B cell (primary cell): ENCODE measurements around the gene RAB3B. TPM values are rescaled to one million over a fixed set of nuclear protein-coding genes. Genes with fewer than 3 reads are reported as not detected.
A peak's percentile ranks its signal among the peaks of the same experiment; 100 is the strongest.

Experiments used
- ATAC-seq: fragments of 200-7000 bp; cut with Tn5 transposase; one replicate; pipeline ENCODE4 v1.10.0; 2021; ENCODE audit warnings: low read depth, mild to moderate bottlenecking, moderate number of reproducible peaks, moderate library complexity
- CTCF ChIA-PET: fragments of 350-600 bp; sonication (Branson Sonifier 250); formaldehyde crosslinking; loops from one replicate; lab custom pipeline; 2021; ENCODE audit warnings: antibody characterized with exemption, inconsistent platforms; lab: Charles Lee
- POLR2A ChIA-PET: fragments of 350-600 bp; sonication (Branson Sonifier 250); formaldehyde crosslinking; loops from one replicate; lab custom pipeline; 2021; ENCODE audit warnings: antibody characterized with exemption; lab: Charles Lee
- DNase-seq: peaks from one replicate; pipeline ENCODE4 v3.0.0; 2013
- H2AFZ ChIP-seq: 2 replicates; pipeline ENCODE4 v1.6.1; 2012; ENCODE audit warnings: mild to moderate bottlenecking, low read depth, low read length; ENCODE audit not compliant: insufficient read depth, poor library complexity, severe bottlenecking
- H3K27ac ChIP-seq, 2 donors: 1 replicate in 1 of 2; 2 replicates in 1 of 2; pipeline ENCODE4 v1.5.1; 2012 to 2013; ENCODE audit warnings: low read length in 2 of 2, mild to moderate bottlenecking in 2 of 2, moderate library complexity in 1 of 2
- H3K27me3 ChIP-seq, 4 experiments: fragments of 200-600 bp in 1 of 4; sonication (generic) in 1 of 4; replicated peaks in 1 of 4; 1 replicate in 2 of 4; 2 replicates in 2 of 4; pipeline versions ENCODE4 v1.6.1 to v1.7.0; 2013 to 2016; ENCODE audit warnings: low read length in 3 of 4, mild to moderate bottlenecking in 2 of 4, mixed read lengths in 1 of 4, moderate library complexity in 1 of 4; ENCODE audit not compliant: insufficient read depth in 4 of 4, control insufficient read depth in 3 of 4; ENCODE audit errors: control extremely low read depth in 1 of 4
- H3K36me3 ChIP-seq, 2 experiments: replicated peaks in 1 of 2; 1 replicate in 1 of 2; 2 replicates in 1 of 2; pipeline versions ENCODE4 v1.6.1 to v1.7.1; 2013; ENCODE audit warnings: low read length in 1 of 2; ENCODE audit not compliant: insufficient read depth in 2 of 2, control insufficient read depth in 1 of 2; ENCODE audit errors: control extremely low read depth in 1 of 2, extremely low read depth in 1 of 2
- H3K4me1 ChIP-seq, 2 donors: fragments of 200-600 bp in 1 of 2; sonication (generic) in 1 of 2; 1 replicate in 1 of 2; 2 replicates in 1 of 2; pipeline versions ENCODE4 v1.5.1 to v1.6.1; 2013 to 2017; ENCODE audit warnings: low read length in 2 of 2; ENCODE audit not compliant: control insufficient read depth in 2 of 2, insufficient read depth in 2 of 2
- H3K4me2 ChIP-seq: replicated peaks from 2 replicates; pipeline ENCODE3; 2012; ENCODE audit warnings: mild to moderate bottlenecking, low read depth, low read length; ENCODE audit not compliant: poor library complexity, severe bottlenecking
- H3K4me3 ChIP-seq, 5 experiments: fragments of 200-600 bp in 1 of 5; sonication (generic) in 1 of 5; 1 replicate in 3 of 5; 2 replicates in 2 of 5; pipeline versions ENCODE4 v1.5.1 to v1.7.0; 2011 to 2016; ENCODE audit warnings: low read length in 4 of 5, mild to moderate bottlenecking in 4 of 5, low read depth in 2 of 5, control low read depth in 1 of 5, moderate library complexity in 1 of 5; ENCODE audit not compliant: insufficient read depth in 1 of 5; ENCODE audit errors: control extremely low read depth in 1 of 5, extremely low read depth in 1 of 5
- H3K79me2 ChIP-seq: fragments of 200-600 bp; sonication (generic); one replicate; pipeline ENCODE4 v1.6.0; 2016; ENCODE audit warnings: low read length; ENCODE audit not compliant: control insufficient read depth, insufficient read depth
- H3K9ac ChIP-seq: fragments of 200-600 bp; sonication (generic); 2 replicates; pipeline ENCODE4 v1.6.1; 2017; ENCODE audit warnings: mild to moderate bottlenecking, low read length, moderate library complexity
- H3K9me3 ChIP-seq, 3 donors: one replicate each; pipeline versions ENCODE4 v1.6.1 to v1.7.1; 2013; ENCODE audit warnings: low read length in 2 of 3; ENCODE audit not compliant: control insufficient read depth in 2 of 3, insufficient read depth in 1 of 3; ENCODE audit errors: control extremely low read depth in 1 of 3
- H4K20me1 ChIP-seq: 2 replicates; pipeline ENCODE4 v1.6.0; 2012; ENCODE audit warnings: mild to moderate bottlenecking, low read length; ENCODE audit not compliant: insufficient read depth, control insufficient read depth, poor library complexity, severe bottlenecking
- H3K27ac Mint-ChIP-seq: one replicate; pipeline ENCODE4 v1.8.0; 2021; ENCODE audit warnings: mixed read lengths
- H3K27me3 Mint-ChIP-seq: one replicate; pipeline ENCODE4 v1.8.0; 2021; ENCODE audit warnings: mixed read lengths
- H3K4me1 Mint-ChIP-seq: one replicate; pipeline ENCODE4 v1.8.0; 2021; ENCODE audit warnings: mixed read lengths
- H3K4me3 Mint-ChIP-seq: one replicate; pipeline ENCODE4 v1.8.0; 2021; ENCODE audit warnings: mixed read lengths
- H3K9me3 Mint-ChIP-seq: one replicate; pipeline ENCODE4 v1.8.0; 2022; ENCODE audit warnings: mixed read lengths; ENCODE audit not compliant: insufficient read depth
- EZH2 ChIP-seq: IDR thresholded peaks from 2 replicates; pipeline ENCODE4 v1.6.1; 2012; ENCODE audit warnings: borderline replicate concordance, low read depth, mild to moderate bottlenecking, moderate library complexity, low read length; ENCODE audit not compliant: insufficient read depth, poor library complexity, severe bottlenecking
- WGBS: methylation state at CpG from one replicate; pipeline ENCODE4 v1.1.5; 2013; ENCODE audit warnings: missing lambda C conversion rate; ENCODE audit not compliant: insufficient coverage; 5-methylcytosine and 5-hydroxymethylcytosine counted together
- intact Hi-C: fragments of 100-400 bp; cut with micrococcal nuclease; formaldehyde crosslinking; loops from one replicate; pipeline ENCODE4 v1.10.0; 2022
- polyA plus RNA-seq: library from polyadenylated mRNA; depleted of rRNA; stranded (reverse); fragments of >200 nt; gene quantifications from 2 replicates; pipeline ENCODE4 v1.2.3, GENCODE V29; 2012
- total RNA-seq, 2 donors: library from RNA; stranded (reverse); fragments of 120-200 nt in 1 of 2; gene quantifications; 1 replicate in 1 of 2; 2 replicates in 1 of 2; pipeline versions ENCODE4 v1.2.3 to v1.2.4, GENCODE V29; 2013 to 2022
- TF ChIP-seq, protein P1 (sequence below): fragments of 200-600 bp; IDR thresholded peaks from one replicate; pipeline ENCODE4 v1.8.0; 2022; ENCODE audit warnings: antibody characterized with exemption, mild to moderate bottlenecking

RAB3B gene
- total and polyA plus RNA-seq, 2 donors (not counting 1 experiment from before 2014, with no cell fraction given), result 0.02 TPM; not detected in 1

DNA sequence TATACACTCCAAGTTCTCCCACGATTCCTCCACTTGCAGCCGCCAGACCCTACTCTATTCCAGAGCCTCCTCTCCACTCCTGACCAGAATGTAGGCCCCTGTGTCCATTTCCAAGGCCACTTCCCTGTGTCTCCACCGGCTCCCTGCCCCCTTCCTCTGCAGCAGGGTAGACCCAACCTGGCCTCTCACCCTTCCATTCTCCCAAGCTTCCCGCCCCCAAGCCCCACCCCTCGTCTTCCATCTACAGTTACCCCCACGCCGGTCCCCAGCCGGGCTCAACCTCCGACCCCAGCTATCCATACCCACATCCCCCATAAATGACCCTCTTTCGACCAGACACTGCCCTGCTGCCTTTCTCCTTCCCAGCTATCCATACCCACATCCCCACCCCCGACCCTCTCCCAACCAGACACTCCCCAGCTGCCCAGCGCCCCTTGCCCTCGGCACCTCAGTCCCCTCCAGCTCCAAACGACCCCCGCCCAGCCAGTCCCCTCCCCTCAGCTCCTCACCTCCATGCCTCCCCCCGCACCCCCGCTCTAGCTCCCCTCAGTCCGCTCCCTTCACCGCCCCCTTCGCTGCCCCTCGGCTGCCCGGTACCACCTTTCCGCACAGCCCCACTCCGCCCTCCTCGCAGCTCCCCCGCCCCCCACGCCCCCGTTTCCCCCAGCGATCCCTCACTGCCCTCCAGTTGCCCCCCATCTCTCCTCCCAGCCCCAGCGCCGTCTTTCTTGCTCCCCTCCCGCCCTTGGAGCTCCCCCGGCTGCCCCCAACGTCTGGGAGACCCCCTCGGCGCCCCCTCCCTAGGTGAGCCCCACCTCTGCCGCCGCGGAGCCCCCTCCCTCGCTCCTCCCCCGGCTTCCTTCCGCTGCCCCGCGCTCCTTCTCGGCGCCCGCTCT is 670 bp downstream of the RAB3B start:
- no peak for TF ChIP-seq EZH2
- TF ChIP-seq, protein P1, sequence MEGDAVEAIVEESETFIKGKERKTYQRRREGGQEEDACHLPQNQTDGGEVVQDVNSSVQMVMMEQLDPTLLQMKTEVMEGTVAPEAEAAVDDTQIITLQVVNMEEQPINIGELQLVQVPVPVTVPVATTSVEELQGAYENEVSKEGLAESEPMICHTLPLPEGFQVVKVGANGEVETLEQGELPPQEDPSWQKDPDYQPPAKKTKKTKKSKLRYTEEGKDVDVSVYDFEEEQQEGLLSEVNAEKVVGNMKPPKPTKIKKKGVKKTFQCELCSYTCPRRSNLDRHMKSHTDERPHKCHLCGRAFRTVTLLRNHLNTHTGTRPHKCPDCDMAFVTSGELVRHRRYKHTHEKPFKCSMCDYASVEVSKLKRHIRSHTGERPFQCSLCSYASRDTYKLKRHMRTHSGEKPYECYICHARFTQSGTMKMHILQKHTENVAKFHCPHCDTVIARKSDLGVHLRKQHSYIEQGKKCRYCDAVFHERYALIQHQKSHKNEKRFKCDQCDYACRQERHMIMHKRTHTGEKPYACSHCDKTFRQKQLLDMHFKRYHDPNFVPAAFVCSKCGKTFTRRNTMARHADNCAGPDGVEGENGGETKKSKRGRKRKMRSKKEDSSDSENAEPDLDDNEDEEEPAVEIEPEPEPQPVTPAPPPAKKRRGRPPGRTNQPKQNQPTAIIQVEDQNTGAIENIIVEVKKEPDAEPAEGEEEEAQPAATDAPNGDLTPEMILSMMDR, result no peak
- peak overlapping the region; percentile 66 for H3K9ac ChIP-seq
- no peaks in the 10 kb centered on the region for H3K79me2 ChIP-seq
- H3K27me3 ChIP-seq, result peaks cover 0 to 41% (median 27%) of the 10 kb centered on the region in 4 experiments
- intact Hi-C loops, result no loop called here
- peaks cover 31% of the 10 kb centered on the region for H3K27me3 Mint-ChIP-seq
- no peak overlapping the region for H3K27ac Mint-ChIP-seq
- ATAC-seq (no peak), DNase-seq (no peak)
- peak overlapping the region; percentile 90 for H3K4me2 ChIP-seq
- POLR2A ChIA-PET, result no interaction called here
- no peaks in the 10 kb centered on the region for H3K36me3 ChIP-seq
- H4K20me1 ChIP-seq, result no peaks in the 10 kb centered on the region
- peaks cover 12% of the 10 kb centered on the region for H3K4me1 Mint-ChIP-seq
- no peak overlapping the region for H3K27ac ChIP-seq
- H3K4me1 ChIP-seq, result peaks cover 9 to 15% of the 10 kb centered on the region in 2 donors
- WGBS, result 35% methylated on average over 27 of the region's 47 CpGs
- CTCF ChIA-PET, result interaction anchor here (0.6 to 0.7 kb wide), 2 partner anchors 10 to 21 kb away, joined by 3 read pairs; no protein-coding TSS in a partner anchor
- no peaks in the 10 kb centered on the region for H3K9me3 Mint-ChIP-seq
- H3K4me3 Mint-ChIP-seq, result peak overlapping the region; percentile 63
- no peaks in the 10 kb centered on the region for H3K9me3 ChIP-seq
- peak overlapping the region in 3 of 5 experiments; percentile 47 to 59 (median 54) for H3K4me3 ChIP-seq
- H2AFZ ChIP-seq, result peak overlapping the region; percentile 74

DNA sequence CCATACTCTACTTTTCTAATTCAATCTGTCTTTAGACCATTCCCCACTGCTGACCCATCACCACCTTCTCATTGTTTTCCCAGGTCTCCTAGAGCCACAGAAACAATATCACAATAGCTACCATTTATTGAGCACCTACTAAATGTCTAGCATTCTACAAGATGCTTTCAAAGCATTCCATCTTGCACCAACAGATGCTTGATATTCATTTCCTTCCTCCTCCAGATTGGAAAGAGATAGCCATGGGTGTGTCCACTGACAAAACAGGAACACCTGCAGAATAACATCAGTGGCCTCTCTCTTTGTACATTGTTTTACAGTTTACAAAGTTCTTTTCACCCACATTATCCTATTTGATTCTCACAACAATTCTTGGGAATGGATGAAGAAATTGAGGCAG is 2.2 kb downstream of the RAB3B start:
- TF ChIP-seq EZH2, result no peak
- Histone ChIP-seq H3K4me3 (no peak overlapping the region), H3K9me3 (no peaks in the 10 kb centered on the region), H3K27me3 (peaks cover 0 to 36% (median 27%) of the 10 kb centered on the region in 4 experiments), H3K27ac (no peak overlapping the region), H3K9ac (no peak overlapping the region), H3K4me2 (no peak overlapping the region), H2AFZ (no peak overlapping the region), H3K4me1 (peaks cover 9 to 15% of the 10 kb centered on the region in 2 donors), H4K20me1 (no peaks in the 10 kb centered on the region), H3K79me2 (no peaks in the 10 kb centered on the region), H3K36me3 (no peaks in the 10 kb centered on the region)
- CTCF ChIA-PET, result no interaction called here
- Mint-ChIP-seq H3K4me1 (peaks cover 12% of the 10 kb centered on the region), H3K27ac (no peak overlapping the region), H3K27me3 (peaks cover 25% of the 10 kb centered on the region), H3K9me3 (no peaks in the 10 kb centered on the region), H3K4me3 (peak overlapping the region; percentile 33)
- ATAC-seq, result no peak
- POLR2A ChIA-PET, result no interaction called here
- intact Hi-C loops, result no loop called here
- DNase-seq, result no peak
